Measurements from ENCODE around the gene FUCA1.
"Not testable (repeated sequence)": the region's sequence is repeated elsewhere in the genome, so short reads cannot be mapped to it uniquely, and the experiment has no call there.

FUCA1 gene

GRCh38 chr1:23867895-23868556, at the start of gene FUCA1:
Gene FUCA1 (minus strand): TSS chr1:23868290. CDS start chr1:23868286, 4 bp downstream.
- DNase-seq = peak; percentile 93 to 96

- peak; percentile 35 to 46 for DNase-seq
Observed at GRCh38 chr1:23916209-23917131, 48.4 kb upstream of the FUCA1 start.

- no peak for DNase-seq
Observed at GRCh38 chr1:23915466-23915865, 47.4 kb upstream of the FUCA1 start.

GRCh38 chr1:23914921-23915320, 46.8 kb upstream of the FUCA1 start:
- no peak for DNase-seq

GRCh38 chr1:23913212-23913880, 45.3 kb upstream of the FUCA1 start, which contains the start of gene CNR2:
Gene CNR2 (minus strand): TSS chr1:23913362. CDS start chr1:23875617, 37,745 bp downstream.
- no peak for DNase-seq

- DNase-seq = no peak
Observed at GRCh38 chr1:23911921-23912320, 43.8 kb upstream of the FUCA1 start.

- no peak for DNase-seq
Observed at GRCh38 chr1:23910553-23911246, 42.6 kb upstream of the FUCA1 start.

GRCh38 chr1:23910144-23910543, 42.1 kb upstream of the FUCA1 start:
- no peak for DNase-seq

GRCh38 chr1:23909412-23909811, 41.3 kb upstream of the FUCA1 start:
- no peak for DNase-seq

GRCh38 chr1:23908453-23909341, 40.6 kb upstream of the FUCA1 start:
- no peak for DNase-seq

GRCh38 chr1:23906731-23907130, 38.6 kb upstream of the FUCA1 start:
- no peak for DNase-seq

- no peak for DNase-seq
Observed at GRCh38 chr1:23905461-23906025, 37.5 kb upstream of the FUCA1 start.

- peak in 1 of 2 donors; percentile 16 for DNase-seq
Observed at GRCh38 chr1:23904748-23905357, 36.8 kb upstream of the FUCA1 start.

- no peak for DNase-seq
Observed at GRCh38 chr1:23903754-23904153, 35.7 kb upstream of the FUCA1 start.

- DNase-seq = no peak
Observed at GRCh38 chr1:23902321-23903278, 34.5 kb upstream of the FUCA1 start.

- DNase-seq = not testable (repeated sequence)
Observed at GRCh38 chr1:23900017-23900416, 31.9 kb upstream of the FUCA1 start.

GRCh38 chr1:23899070-23899469, 31.0 kb upstream of the FUCA1 start:
- DNase-seq = no peak

GRCh38 chr1:23897083-23897482, 29.0 kb upstream of the FUCA1 start:
- DNase-seq = no peak

GRCh38 chr1:23896491-23896890, 28.4 kb upstream of the FUCA1 start:
- DNase-seq = no peak

GRCh38 chr1:23895993-23896392, 27.9 kb upstream of the FUCA1 start:
- DNase-seq = no peak
